Activated CD4-positive, CD25-positive, alpha-beta regulatory T cell treated with anti-CD3 and anti-CD28 coated beads, Interleukin-2, amount 50 U/mL, for 72 hours (primary cell): ENCODE data around the gene BPTF.
"Not testable (repeated sequence)": the region's sequence is repeated elsewhere in the genome, so short reads cannot be mapped to it uniquely, and the experiment has no call there.

Experiments
- DNase-seq: peaks from one replicate; pipeline ENCODE4 v3.0.0; 2021

Gene BPTF

GRCh38 chr17:67976306-67976705, 151.0 kb downstream of the BPTF start:
- DNase-seq: not testable (repeated sequence)

GRCh38 chr17:67980456-67980855, 155.2 kb downstream of the BPTF start:
- DNase-seq: no peak

GRCh38 chr17:67980883-67981282, 155.6 kb downstream of the BPTF start:
- DNase-seq: not testable (repeated sequence)

- no peak for DNase-seq
These were observed 156.8 kb downstream of the BPTF start for GRCh38 chr17:67982034-67982640.

GRCh38 chr17:67982686-67983382, 157.5 kb downstream of the BPTF start:
- DNase-seq: no peak

- DNase-seq: no peak
These were observed 158.0 kb downstream of the BPTF start for GRCh38 chr17:67983383-67983688.

- DNase-seq: no peak
These were observed 165.6 kb downstream of the BPTF start for GRCh38 chr17:67990909-67991308.

GRCh38 chr17:67992548-67993152, 167.3 kb downstream of the BPTF start:
- no peak for DNase-seq

GRCh38 chr17:67993153-67993997, 168.1 kb downstream of the BPTF start:
- DNase-seq: peak; percentile 82

- DNase-seq: no peak
These were observed 168.7 kb downstream of the BPTF start for GRCh38 chr17:67993998-67994361.

- DNase-seq: no peak
These were observed 169.7 kb downstream of the BPTF start for GRCh38 chr17:67994817-67995569.

- DNase-seq: no peak
These were observed 170.4 kb downstream of the BPTF start for GRCh38 chr17:67995570-67996263.

- DNase-seq: not testable (repeated sequence)
These were observed 171.2 kb downstream of the BPTF start, which contains the start of gene C17orf58 for GRCh38 chr17:67996301-67997171. C17orf58 (minus strand) TSS chr17:67996469; CDS start chr17:67996198, 271 bp downstream.

- no peak for DNase-seq
These were observed 173.2 kb downstream of the BPTF start for GRCh38 chr17:67998466-67998865.

GRCh38 chr17:67999291-67999911, 174.1 kb downstream of the BPTF start:
- no peak for DNase-seq

- no peak for DNase-seq
These were observed 178.9 kb downstream of the BPTF start for GRCh38 chr17:68004201-68004600.

- DNase-seq: no peak
These were observed 181.5 kb downstream of the BPTF start for GRCh38 chr17:68006797-68007196.

GRCh38 chr17:68011199-68011665, 185.9 kb downstream of the BPTF start:
- DNase-seq: peak; percentile 79

GRCh38 chr17:68013385-68013784, 188.1 kb downstream of the BPTF start:
- no peak for DNase-seq

- DNase-seq: no peak
These were observed 189.9 kb downstream of the BPTF start for GRCh38 chr17:68015081-68015723.
